GM12878 (cell line): ENCODE measurements around the gene PIK3R5. TPM values are rescaled to one million over a fixed set of nuclear protein-coding genes. Genes with fewer than 3 reads are reported as not detected.

Experiments used
- ATF7 ChIP-seq: fragments of 450-650 bp; IDR thresholded peaks from 2 replicates; pipeline ENCODE4 v1.6.1; 2016; ENCODE audit warnings: low read depth, mild to moderate bottlenecking
- BRCA1 ChIP-seq: IDR thresholded peaks from 2 replicates; pipeline ENCODE4 v1.6.1; 2011; ENCODE audit warnings: low read depth, low read length, improper control_type of control experiment
- CHD2 ChIP-seq: IDR thresholded peaks from 2 replicates; pipeline ENCODE4 v1.6.1; 2011; ENCODE audit warnings: low read depth, low read length, improper control_type of control experiment, borderline replicate concordance
- E4F1 ChIP-seq: fragments of 450-650 bp; IDR thresholded peaks from 2 replicates; pipeline ENCODE4 v1.6.1; 2018; ENCODE audit warnings: borderline replicate concordance, mild to moderate bottlenecking; ENCODE audit not compliant: partially characterized antibody
- EP300 ChIP-seq, 2 experiments: fragments of 150-350 bp in 1 of 2; IDR thresholded peaks; 2 replicates each; pipeline ENCODE4 v1.6.1; 2011 to 2012; ENCODE audit warnings: low read depth in 2 of 2, low read length in 2 of 2, borderline replicate concordance in 1 of 2, improper control_type of control experiment in 1 of 2, inconsistent platforms in 1 of 2; ENCODE audit not compliant: control insufficient read depth in 1 of 2
- FOS ChIP-seq: IDR thresholded peaks from 3 replicates; pipeline ENCODE4 v1.6.1; 2011; ENCODE audit warnings: borderline replicate concordance; ENCODE audit not compliant: insufficient read length; ENCODE audit errors: extremely low read depth
- GATAD2B ChIP-seq: fragments of 450-650 bp; conservative IDR thresholded peaks from 2 replicates; pipeline ENCODE4 v1.6.1; 2017; ENCODE audit warnings: low read depth, mild to moderate bottlenecking, moderate library complexity
- HDAC2 ChIP-seq: fragments of 200-600 bp; sonication (generic); IDR thresholded peaks from 2 replicates; pipeline ENCODE4 v1.6.1; 2017
- MEF2A ChIP-seq: IDR thresholded peaks from 2 replicates; pipeline ENCODE4 v1.6.1; 2011; ENCODE audit warnings: low read depth, mild to moderate bottlenecking, low read length, moderate library complexity; ENCODE audit not compliant: insufficient read depth
- MYB ChIP-seq: fragments of 150-350 bp; IDR thresholded peaks from 2 replicates; pipeline ENCODE4 v1.6.1; 2014; ENCODE audit warnings: mild to moderate bottlenecking, low read depth, low read length, borderline replicate concordance
- NFXL1 ChIP-seq: fragments of 450-650 bp; IDR thresholded peaks from 2 replicates; pipeline ENCODE4 v1.6.1; 2017; ENCODE audit warnings: antibody characterized with exemption, mild to moderate bottlenecking, borderline replicate concordance
- STAT1 ChIP-seq: fragments of 450-650 bp; conservative IDR thresholded peaks from 2 replicates; pipeline ENCODE4 v1.6.1; 2014; ENCODE audit warnings: antibody characterized with exemption, mild to moderate bottlenecking
- TAF1 ChIP-seq: IDR thresholded peaks from 2 replicates; pipeline ENCODE4 v1.6.1; 2011; ENCODE audit warnings: mild to moderate bottlenecking, low read depth, low read length, borderline replicate concordance
- ZNF384 ChIP-seq: IDR thresholded peaks from 2 replicates; pipeline ENCODE4 v1.6.1; 2012; ENCODE audit warnings: low read depth, mild to moderate bottlenecking, low read length, improper control_type of control experiment, borderline replicate concordance
- polyA plus RNA-seq, 11 experiments: library from polyadenylated mRNA; depleted of rRNA in 4 of 11; unstranded in 6 of 11; stranded (reverse) in 5 of 11; fragments of >200 nt; fragmentation: Nextera tagmentation in 4 of 11; fragmentation: Illumina TruSeq in 1 of 11; extraction: Ambion mirVana in 4 of 11; extraction: Trizol in 1 of 11; gene quantifications; 1 replicate in 1 of 11; 2 replicates in 10 of 11; pipeline versions ENCODE4 v1.2.1 to v1.2.3, GENCODE V29; 2011 to 2016; ENCODE audit warnings: inconsistent platforms in 2 of 11, missing spikeins in 2 of 11, low read depth in 1 of 11
- total RNA-seq, 4 experiments: library from RNA; depleted of rRNA in 3 of 4; stranded (reverse); fragments of >200 nt in 3 of 4; fragmentation: Illumina TruSeq in 1 of 4; extraction: Trizol in 1 of 4; gene quantifications; 2 replicates each; pipeline versions ENCODE4 v1.2.1 to v1.2.3, GENCODE V29; 2013 to 2021
- TF ChIP-seq, protein P1 (sequence below): IDR thresholded peaks from 2 replicates; pipeline ENCODE4 v1.6.1; 2011; ENCODE audit warnings: borderline replicate concordance, low read depth, mild to moderate bottlenecking, moderate library complexity, low read length; ENCODE audit not compliant: insufficient read depth, poor library complexity, severe bottlenecking
- TF ChIP-seq, protein P2 (sequence below): fragments of 450-650 bp; IDR thresholded peaks from 2 replicates; pipeline ENCODE4 v1.6.1; 2016; ENCODE audit warnings: mild to moderate bottlenecking
- TF ChIP-seq, protein P3 (sequence below): fragments of 450-650 bp; IDR thresholded peaks from 2 replicates; pipeline ENCODE4 v1.6.1; 2016; ENCODE audit warnings: mild to moderate bottlenecking, moderate library complexity, borderline replicate concordance
- TF ChIP-seq, protein P4 (sequence below): fragments of 450-650 bp; IDR thresholded peaks from 2 replicates; pipeline ENCODE4 v1.6.1; 2016; ENCODE audit warnings: mild to moderate bottlenecking

PIK3R5 gene
- total and polyA plus RNA-seq, 10 of the 15 experiments (the other 5 are each of a cell fraction or from before 2014, with no cell fraction given) = 9.5 to 50.8 (median 35.5) TPM

DNA sequence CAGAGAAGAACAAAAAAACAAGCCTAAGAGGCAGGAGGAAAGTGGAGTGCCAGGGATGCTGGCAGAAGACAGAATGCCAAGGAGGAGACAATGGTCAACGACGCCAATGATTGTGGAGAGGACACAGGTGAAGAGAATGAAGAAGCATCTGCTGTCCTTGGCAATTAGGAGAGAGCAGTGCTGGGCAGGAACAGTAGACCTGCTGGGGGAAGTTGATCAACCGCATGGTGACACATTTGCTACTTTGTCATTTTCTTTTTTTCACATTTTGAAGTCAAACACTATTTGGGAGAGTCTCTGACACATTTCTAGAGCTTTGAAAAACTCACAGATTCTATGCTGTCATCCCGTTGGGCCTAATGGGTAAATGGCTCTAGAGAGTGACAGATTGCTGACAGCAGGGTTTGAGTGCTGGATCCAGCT is 97.0 kb downstream of the PIK3R5 start (continued):
- TF ChIP-seq TAF1 (no peak), HDAC2 (no peak), STAT1 (no peak), GATAD2B (peak; percentile 21; the same call in 1 of the 2 replicates), E4F1 (no peak), MEF2A (no peak), ZNF384 (peak; percentile 69; the same call in 1 of the 2 replicates), CHD2 (no peak), FOS (no peak), BRCA1 (no peak), EP300 (IDR thresholded peaks at IDR 0.05; ENCODE audit: borderline replicate concordance in 1 of 2, control insufficient read depth in 1 of 2, low read depth in 2 of 2, low read length in 2 of 2) (peak in 1 of 2 experiments; percentile 61; a peak in 1 of 4 replicates), MYB (no peak), NFXL1 (no peak), ATF7 (peak; percentile 88)
- TF ChIP-seq, protein P1, sequence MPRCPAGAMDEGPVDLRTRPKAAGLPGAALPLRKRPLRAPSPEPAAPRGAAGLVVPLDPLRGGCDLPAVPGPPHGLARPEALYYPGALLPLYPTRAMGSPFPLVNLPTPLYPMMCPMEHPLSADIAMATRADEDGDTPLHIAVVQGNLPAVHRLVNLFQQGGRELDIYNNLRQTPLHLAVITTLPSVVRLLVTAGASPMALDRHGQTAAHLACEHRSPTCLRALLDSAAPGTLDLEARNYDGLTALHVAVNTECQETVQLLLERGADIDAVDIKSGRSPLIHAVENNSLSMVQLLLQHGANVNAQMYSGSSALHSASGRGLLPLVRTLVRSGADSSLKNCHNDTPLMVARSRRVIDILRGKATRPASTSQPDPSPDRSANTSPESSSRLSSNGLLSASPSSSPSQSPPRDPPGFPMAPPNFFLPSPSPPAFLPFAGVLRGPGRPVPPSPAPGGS = peak; percentile 57
- TF ChIP-seq, protein P2, sequence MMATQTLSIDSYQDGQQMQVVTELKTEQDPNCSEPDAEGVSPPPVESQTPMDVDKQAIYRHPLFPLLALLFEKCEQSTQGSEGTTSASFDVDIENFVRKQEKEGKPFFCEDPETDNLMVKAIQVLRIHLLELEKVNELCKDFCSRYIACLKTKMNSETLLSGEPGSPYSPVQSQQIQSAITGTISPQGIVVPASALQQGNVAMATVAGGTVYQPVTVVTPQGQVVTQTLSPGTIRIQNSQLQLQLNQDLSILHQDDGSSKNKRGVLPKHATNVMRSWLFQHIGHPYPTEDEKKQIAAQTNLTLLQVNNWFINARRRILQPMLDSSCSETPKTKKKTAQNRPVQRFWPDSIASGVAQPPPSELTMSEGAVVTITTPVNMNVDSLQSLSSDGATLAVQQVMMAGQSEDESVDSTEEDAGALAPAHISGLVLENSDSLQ = peak; percentile 88
- TF ChIP-seq, protein P3, sequence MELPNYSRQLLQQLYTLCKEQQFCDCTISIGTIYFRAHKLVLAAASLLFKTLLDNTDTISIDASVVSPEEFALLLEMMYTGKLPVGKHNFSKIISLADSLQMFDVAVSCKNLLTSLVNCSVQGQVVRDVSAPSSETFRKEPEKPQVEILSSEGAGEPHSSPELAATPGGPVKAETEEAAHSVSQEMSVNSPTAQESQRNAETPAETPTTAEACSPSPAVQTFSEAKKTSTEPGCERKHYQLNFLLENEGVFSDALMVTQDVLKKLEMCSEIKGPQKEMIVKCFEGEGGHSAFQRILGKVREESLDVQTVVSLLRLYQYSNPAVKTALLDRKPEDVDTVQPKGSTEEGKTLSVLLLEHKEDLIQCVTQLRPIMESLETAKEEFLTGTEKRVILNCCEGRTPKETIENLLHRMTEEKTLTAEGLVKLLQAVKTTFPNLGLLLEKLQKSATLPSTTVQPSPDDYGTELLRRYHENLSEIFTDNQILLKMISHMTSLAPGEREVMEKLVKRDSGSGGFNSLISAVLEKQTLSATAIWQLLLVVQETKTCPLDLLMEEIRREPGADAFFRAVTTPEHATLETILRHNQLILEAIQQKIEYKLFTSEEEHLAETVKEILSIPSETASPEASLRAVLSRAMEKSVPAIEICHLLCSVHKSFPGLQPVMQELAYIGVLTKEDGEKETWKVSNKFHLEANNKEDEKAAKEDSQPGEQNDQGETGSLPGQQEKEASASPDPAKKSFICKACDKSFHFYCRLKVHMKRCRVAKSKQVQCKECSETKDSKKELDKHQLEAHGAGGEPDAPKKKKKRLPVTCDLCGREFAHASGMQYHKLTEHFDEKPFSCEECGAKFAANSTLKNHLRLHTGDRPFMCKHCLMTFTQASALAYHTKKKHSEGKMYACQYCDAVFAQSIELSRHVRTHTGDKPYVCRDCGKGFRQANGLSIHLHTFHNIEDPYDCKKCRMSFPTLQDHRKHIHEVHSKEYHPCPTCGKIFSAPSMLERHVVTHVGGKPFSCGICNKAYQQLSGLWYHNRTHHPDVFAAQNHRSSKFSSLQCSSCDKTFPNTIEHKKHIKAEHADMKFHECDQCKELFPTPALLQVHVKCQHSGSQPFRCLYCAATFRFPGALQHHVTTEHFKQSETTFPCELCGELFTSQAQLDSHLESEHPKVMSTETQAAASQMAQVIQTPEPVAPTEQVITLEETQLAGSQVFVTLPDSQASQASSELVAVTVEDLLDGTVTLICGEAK = no peak
- TF ChIP-seq, protein P4, sequence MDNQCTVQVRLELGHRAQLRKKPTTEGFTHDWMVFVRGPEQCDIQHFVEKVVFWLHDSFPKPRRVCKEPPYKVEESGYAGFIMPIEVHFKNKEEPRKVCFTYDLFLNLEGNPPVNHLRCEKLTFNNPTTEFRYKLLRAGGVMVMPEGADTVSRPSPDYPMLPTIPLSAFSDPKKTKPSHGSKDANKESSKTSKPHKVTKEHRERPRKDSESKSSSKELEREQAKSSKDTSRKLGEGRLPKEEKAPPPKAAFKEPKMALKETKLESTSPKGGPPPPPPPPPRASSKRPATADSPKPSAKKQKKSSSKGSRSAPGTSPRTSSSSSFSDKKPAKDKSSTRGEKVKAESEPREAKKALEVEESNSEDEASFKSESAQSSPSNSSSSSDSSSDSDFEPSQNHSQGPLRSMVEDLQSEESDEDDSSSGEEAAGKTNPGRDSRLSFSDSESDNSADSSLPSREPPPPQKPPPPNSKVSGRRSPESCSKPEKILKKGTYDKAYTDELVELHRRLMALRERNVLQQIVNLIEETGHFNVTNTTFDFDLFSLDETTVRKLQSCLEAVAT = no peak
